ENCODE results near the gene PKP1.

The PKP1 gene

GRCh38 chr1:201252944-201253371, 30.3 kb upstream of the PKP1 start:
- Histone ChIP-seq H3K79me2 (ENCODE audit: insufficient read depth, low read length) (no peaks in the 10 kb centered on the region), H3K27ac (ENCODE audit: low read depth, low read length) (no peak overlapping the region), H4K20me1 (ENCODE audit: low read depth, low read length) (no peaks in the 10 kb centered on the region), H3K4me3 (ENCODE audit: insufficient read depth, low read length, poor library complexity, severe bottlenecking) (no peak overlapping the region), H3K4me2 (ENCODE audit: low read depth, low read length, poor library complexity, severe bottlenecking) (no peak overlapping the region), H3K27me3 (ENCODE audit: low read length) (no peaks in the 10 kb centered on the region), H3K9ac (ENCODE audit: low read length) (no peak overlapping the region), H3K9me3 (ENCODE audit: insufficient read depth, low read length) (no peaks in the 10 kb centered on the region), H3K9me2 (replicated peaks; ENCODE audit: insufficient read depth, low read length) (no peaks in the 10 kb centered on the region), H2AFZ (ENCODE audit: low read depth, low read length, severe bottlenecking) (no peak overlapping the region), H3K36me3 (ENCODE audit: low read length) (no peaks in the 10 kb centered on the region), H3F3A (ENCODE audit: insufficient read depth) (no peaks in the 10 kb centered on the region)
- TF ChIP-seq EZH2phosphoT487 (conservative IDR thresholded peaks at IDR 0.05; ENCODE audit: low read length) (no peak), CTCF (IDR thresholded peaks at IDR 0.05; ENCODE audit: insufficient read depth, low read length, poor library complexity, severe bottlenecking) (no peak)

- Histone ChIP-seq H3K4me3 (ENCODE audit: insufficient read depth, low read length, poor library complexity, severe bottlenecking) (no peak overlapping the region), H3K36me3 (ENCODE audit: low read length) (no peaks in the 10 kb centered on the region), H3K9me2 (replicated peaks; ENCODE audit: insufficient read depth, low read length) (no peaks in the 10 kb centered on the region), H3K9me3 (ENCODE audit: insufficient read depth, low read length) (no peaks in the 10 kb centered on the region), H3K27ac (ENCODE audit: low read depth, low read length) (no peak overlapping the region), H2AFZ (ENCODE audit: low read depth, low read length, severe bottlenecking) (no peak overlapping the region), H3K79me2 (ENCODE audit: insufficient read depth, low read length) (no peaks in the 10 kb centered on the region), H3F3A (ENCODE audit: insufficient read depth) (no peaks in the 10 kb centered on the region), H4K20me1 (ENCODE audit: low read depth, low read length) (no peaks in the 10 kb centered on the region), H3K4me2 (ENCODE audit: low read depth, low read length, poor library complexity, severe bottlenecking) (no peak overlapping the region), H3K27me3 (ENCODE audit: low read length) (no peaks in the 10 kb centered on the region), H3K9ac (ENCODE audit: low read length) (no peak overlapping the region)
- no peak for TF ChIP-seq EZH2phosphoT487 (conservative IDR thresholded peaks at IDR 0.05; ENCODE audit: low read length)
- no peak for TF ChIP-seq CTCF (IDR thresholded peaks at IDR 0.05; ENCODE audit: insufficient read depth, low read length, poor library complexity, severe bottlenecking)
Observed at GRCh38 chr1:201253411-201253810, 29.9 kb upstream of the PKP1 start.

- Histone ChIP-seq H3K9me2 (replicated peaks; ENCODE audit: insufficient read depth, low read length) (no peaks in the 10 kb centered on the region), H3K27ac (ENCODE audit: low read depth, low read length) (no peak overlapping the region), H3F3A (ENCODE audit: insufficient read depth) (no peaks in the 10 kb centered on the region), H3K4me2 (ENCODE audit: low read depth, low read length, poor library complexity, severe bottlenecking) (no peak overlapping the region), H3K36me3 (ENCODE audit: low read length) (no peaks in the 10 kb centered on the region), H2AFZ (ENCODE audit: low read depth, low read length, severe bottlenecking) (no peak overlapping the region), H3K4me3 (ENCODE audit: insufficient read depth, low read length, poor library complexity, severe bottlenecking) (no peak overlapping the region), H3K27me3 (ENCODE audit: low read length) (no peaks in the 10 kb centered on the region), H3K9me3 (ENCODE audit: insufficient read depth, low read length) (no peaks in the 10 kb centered on the region), H3K79me2 (ENCODE audit: insufficient read depth, low read length) (no peaks in the 10 kb centered on the region), H3K9ac (ENCODE audit: low read length) (no peak overlapping the region), H4K20me1 (ENCODE audit: low read depth, low read length) (no peaks in the 10 kb centered on the region)
- TF ChIP-seq EZH2phosphoT487 (conservative IDR thresholded peaks at IDR 0.05; ENCODE audit: low read length) (no peak), CTCF (IDR thresholded peaks at IDR 0.05; ENCODE audit: insufficient read depth, low read length, poor library complexity, severe bottlenecking) (no peak)
Observed at GRCh38 chr1:201253906-201254624, 29.2 kb upstream of the PKP1 start.
